ENCODE measurements around the gene TUBB2B.

Gene TUBB2B

GRCh38 chr6:3227363-3228045 is at the start of gene TUBB2B:
Gene TUBB2B (minus strand): TSS chr6:3227653. CDS start chr6:3227543, 110 bp downstream.
- peak; percentile 94 for DNase-seq

GRCh38 chr6:3277251-3277650 is 49.8 kb upstream of the TUBB2B start:
- no peak for DNase-seq

GRCh38 chr6:3276174-3277167 is 49.0 kb upstream of the TUBB2B start:
- no peak for DNase-seq

- no peak for DNase-seq
Measured at GRCh38 chr6:3273707-3274521, 46.5 kb upstream of the TUBB2B start.

GRCh38 chr6:3272911-3273547 is 45.6 kb upstream of the TUBB2B start:
- DNase-seq, result no peak

GRCh38 chr6:3271756-3272155 is 44.3 kb upstream of the TUBB2B start:
- DNase-seq, result no peak

- DNase-seq, result no peak
Measured at GRCh38 chr6:3270258-3270657, 42.8 kb upstream of the TUBB2B start.

GRCh38 chr6:3269281-3269975 is 42.0 kb upstream of the TUBB2B start:
- DNase-seq, result no peak

GRCh38 chr6:3268680-3269079 is 41.2 kb upstream of the TUBB2B start:
- no peak for DNase-seq

GRCh38 chr6:3267162-3267561 is 39.7 kb upstream of the TUBB2B start:
- no peak for DNase-seq

GRCh38 chr6:3266170-3266569 is 38.7 kb upstream of the TUBB2B start:
- DNase-seq, result no peak

- peak; percentile 89 for DNase-seq
Measured at GRCh38 chr6:3265671-3266070, 38.2 kb upstream of the TUBB2B start.

- no peak for DNase-seq
Measured at GRCh38 chr6:3264356-3264755, 36.9 kb upstream of the TUBB2B start.

GRCh38 chr6:3263096-3263495 is 35.6 kb upstream of the TUBB2B start:
- DNase-seq, result no peak

- DNase-seq, result no peak
Measured at GRCh38 chr6:3261921-3262320, 34.5 kb upstream of the TUBB2B start.

- no peak for DNase-seq
Measured at GRCh38 chr6:3261518-3261820, 34.0 kb upstream of the TUBB2B start.

GRCh38 chr6:3260772-3261517 is 33.5 kb upstream of the TUBB2B start:
- no peak for DNase-seq

- DNase-seq, result no peak
Measured at GRCh38 chr6:3260296-3260695, 32.8 kb upstream of the TUBB2B start.

- peak; percentile 72 for DNase-seq
Measured at GRCh38 chr6:3259491-3259958, 32.1 kb upstream of the TUBB2B start.

- DNase-seq, result peak; percentile 76
Measured at GRCh38 chr6:3258720-3259490, 31.5 kb upstream of the TUBB2B start, which contains the start of gene PSMG4. Gene PSMG4 (plus strand): TSS chr6:3258947. CDS start chr6:3259023, 76 bp downstream.
